Tibial nerve (tissue), 4 donors: Measurements from ENCODE around the gene IFNB1. TPM values are rescaled to one million over a fixed set of nuclear protein-coding genes. Genes with fewer than 3 reads are reported as not detected.

Source experiments
- DNase-seq, 2 donors: peaks; one replicate each; pipeline ENCODE4 v3.0.0-alpha.2; 2019; ENCODE audit warnings: low spot score in 2 of 2
- H3K27ac ChIP-seq, 4 donors: fragments of 200-600 bp; sonication (generic) in 3 of 4; one replicate each; pipeline ENCODE4 v1.5.1; 2017 to 2019; ENCODE audit warnings: mild to moderate bottlenecking in 1 of 4
- H3K27me3 ChIP-seq, 2 donors: fragments of 200-600 bp; sonication (generic) in 1 of 2; one replicate each; pipeline versions ENCODE4 v1.5.1 to v1.6.0; 2017 to 2019
- H3K36me3 ChIP-seq, 3 donors: fragments of 200-600 bp; sonication (generic); one replicate each; pipeline ENCODE4 v1.5.1; 2018 to 2019
- H3K4me1 ChIP-seq, 4 donors: fragments of 200-600 bp; sonication (generic) in 3 of 4; one replicate each; pipeline ENCODE4 v1.5.1; 2017 to 2019
- H3K4me3 ChIP-seq, 4 donors: fragments of 200-600 bp; sonication (generic) in 3 of 4; one replicate each; pipeline ENCODE4 v1.5.1; 2017 to 2019; ENCODE audit warnings: mild to moderate bottlenecking in 1 of 4, moderate library complexity in 1 of 4
- H3K9me3 ChIP-seq, 4 donors: fragments of 200-600 bp; sonication (generic) in 3 of 4; one replicate each; pipeline ENCODE4 v1.5.1; 2017 to 2019
- EP300 ChIP-seq, 2 donors: sonication (generic); formaldehyde crosslinking; IDR thresholded peaks; one replicate each; pipeline ENCODE4 v1.6.1; 2017; ENCODE audit warnings: antibody characterized with exemption in 2 of 2, mild to moderate bottlenecking in 1 of 2
- POLR2A ChIP-seq, 2 donors: fragments of 450-650 bp; IDR thresholded peaks; one replicate each; pipeline ENCODE4 v1.6.1; 2017; ENCODE audit warnings: antibody characterized with exemption in 2 of 2, mild to moderate bottlenecking in 2 of 2, moderate library complexity in 2 of 2
- WGBS, 2 donors: methylation state at CpG; one replicate each; pipeline ENCODE4 v1.1.5; 2018; 5-methylcytosine and 5-hydroxymethylcytosine counted together
- total RNA-seq, 4 donors: library from RNA; depleted of rRNA; stranded (reverse); fragments of >200 nt; gene quantifications; one replicate each; pipeline ENCODE4 v1.1.0, GENCODE V29; 2016
- TF ChIP-seq, protein P1 (sequence below), 5 experiments: fragments of 200-600 bp in 3 of 5; fragments of 450-650 bp in 2 of 5; sonication (generic) in 3 of 5; IDR thresholded peaks; one replicate each; pipeline ENCODE4 v1.5.1; 2016 to 2019; ENCODE audit warnings: antibody characterized with exemption in 5 of 5, mild to moderate bottlenecking in 3 of 5, moderate library complexity in 2 of 5

Gene IFNB1
- total RNA-seq, 4 donors from 2014 or later, result not detected

DNA sequence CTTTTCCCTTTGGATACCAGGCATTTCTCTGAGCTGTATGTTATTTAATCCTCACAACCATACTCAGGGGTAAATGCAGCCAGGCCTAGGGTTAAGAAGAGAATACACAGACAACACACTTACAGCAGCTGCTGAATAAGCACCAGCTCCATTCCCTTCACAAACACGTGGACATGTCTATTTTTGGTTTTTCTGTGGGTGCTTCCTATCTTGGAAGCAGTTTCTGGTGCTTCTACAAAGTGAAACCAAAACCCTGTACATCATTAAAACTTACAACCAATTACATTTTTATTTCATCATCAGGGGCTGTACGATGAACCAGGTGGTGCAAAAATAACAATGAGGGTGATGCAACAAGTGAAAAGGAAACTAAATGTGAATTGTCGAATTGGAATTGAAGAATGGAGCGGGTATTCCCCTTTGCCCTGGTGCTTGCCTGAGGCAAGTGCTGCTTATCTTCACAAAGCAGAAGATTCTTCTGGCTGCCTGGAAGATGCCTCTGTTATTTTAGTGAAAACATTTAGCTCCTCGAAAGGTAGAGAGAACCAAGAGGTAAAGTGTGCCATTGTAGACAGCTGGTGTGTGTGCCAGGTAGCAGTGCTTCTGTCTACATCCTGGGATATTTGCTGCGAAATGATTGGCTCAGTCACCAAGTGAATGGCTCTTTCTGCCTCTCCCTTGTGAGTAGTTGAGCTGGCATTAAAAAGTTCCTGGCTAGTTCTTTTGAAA is 18.6 kb upstream of the IFNB1 start:
- 33 to 35% methylated on average over 6 of the region's 6 CpGs for WGBS, 2 donors
- H3K27me3 ChIP-seq, result no peaks in the 10 kb centered on the region
- TF ChIP-seq EP300 (IDR thresholded peaks at IDR 0.05) (peak in 1 of 2 donors; percentile 18), POLR2A (IDR thresholded peaks at IDR 0.05) (no peak)
- TF ChIP-seq, protein P1, sequence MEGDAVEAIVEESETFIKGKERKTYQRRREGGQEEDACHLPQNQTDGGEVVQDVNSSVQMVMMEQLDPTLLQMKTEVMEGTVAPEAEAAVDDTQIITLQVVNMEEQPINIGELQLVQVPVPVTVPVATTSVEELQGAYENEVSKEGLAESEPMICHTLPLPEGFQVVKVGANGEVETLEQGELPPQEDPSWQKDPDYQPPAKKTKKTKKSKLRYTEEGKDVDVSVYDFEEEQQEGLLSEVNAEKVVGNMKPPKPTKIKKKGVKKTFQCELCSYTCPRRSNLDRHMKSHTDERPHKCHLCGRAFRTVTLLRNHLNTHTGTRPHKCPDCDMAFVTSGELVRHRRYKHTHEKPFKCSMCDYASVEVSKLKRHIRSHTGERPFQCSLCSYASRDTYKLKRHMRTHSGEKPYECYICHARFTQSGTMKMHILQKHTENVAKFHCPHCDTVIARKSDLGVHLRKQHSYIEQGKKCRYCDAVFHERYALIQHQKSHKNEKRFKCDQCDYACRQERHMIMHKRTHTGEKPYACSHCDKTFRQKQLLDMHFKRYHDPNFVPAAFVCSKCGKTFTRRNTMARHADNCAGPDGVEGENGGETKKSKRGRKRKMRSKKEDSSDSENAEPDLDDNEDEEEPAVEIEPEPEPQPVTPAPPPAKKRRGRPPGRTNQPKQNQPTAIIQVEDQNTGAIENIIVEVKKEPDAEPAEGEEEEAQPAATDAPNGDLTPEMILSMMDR (IDR thresholded peaks at IDR 0.05), result no peak
- H3K36me3 ChIP-seq, result no peaks in the 10 kb centered on the region
- DNase-seq, result no peak
- H3K4me1 ChIP-seq, result peaks cover 0 to 19% (median 7%) of the 10 kb centered on the region in 4 donors
- peak overlapping the region in 3 of 4 donors; percentile 16 to 39 (median 21) for H3K27ac ChIP-seq
- H3K9me3 ChIP-seq, result no peaks in the 10 kb centered on the region
- peak overlapping the region in 2 of 4 donors; percentile 24 to 31 for H3K4me3 ChIP-seq

DNA sequence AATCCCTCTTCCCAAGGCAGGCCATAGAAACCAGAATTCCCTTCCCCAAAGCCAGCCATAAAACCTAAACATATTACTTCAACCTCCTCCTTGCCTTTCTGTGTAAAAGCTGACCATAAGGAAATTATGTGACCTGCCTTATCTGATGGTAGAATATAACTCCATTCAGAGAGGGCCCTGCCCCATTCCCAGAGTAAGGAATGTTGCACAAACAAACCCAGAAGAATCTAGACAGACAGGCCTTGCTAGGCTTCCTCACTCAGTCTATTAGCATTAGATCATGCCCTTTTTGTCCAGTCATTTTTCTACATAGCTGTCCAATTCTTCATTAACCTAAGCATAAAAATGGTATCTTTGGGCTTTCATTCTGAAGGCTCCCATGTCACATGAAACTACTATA is 17.8 kb upstream of the IFNB1 start:
- peaks cover 0 to 19% (median 7%) of the 10 kb centered on the region in 4 donors for H3K4me1 ChIP-seq
- no peak overlapping the region for H3K4me3 ChIP-seq
- no peaks in the 10 kb centered on the region for H3K27me3 ChIP-seq
- DNase-seq, result no peak
- H3K9me3 ChIP-seq, result no peaks in the 10 kb centered on the region
- no peaks in the 10 kb centered on the region for H3K36me3 ChIP-seq
- H3K27ac ChIP-seq, result peak overlapping the region in 1 of 4 donors; percentile 21
- TF ChIP-seq, protein P1 (IDR thresholded peaks at IDR 0.05), result no peak
- TF ChIP-seq POLR2A (IDR thresholded peaks at IDR 0.05) (no peak), EP300 (IDR thresholded peaks at IDR 0.05) (no peak)

DNA sequence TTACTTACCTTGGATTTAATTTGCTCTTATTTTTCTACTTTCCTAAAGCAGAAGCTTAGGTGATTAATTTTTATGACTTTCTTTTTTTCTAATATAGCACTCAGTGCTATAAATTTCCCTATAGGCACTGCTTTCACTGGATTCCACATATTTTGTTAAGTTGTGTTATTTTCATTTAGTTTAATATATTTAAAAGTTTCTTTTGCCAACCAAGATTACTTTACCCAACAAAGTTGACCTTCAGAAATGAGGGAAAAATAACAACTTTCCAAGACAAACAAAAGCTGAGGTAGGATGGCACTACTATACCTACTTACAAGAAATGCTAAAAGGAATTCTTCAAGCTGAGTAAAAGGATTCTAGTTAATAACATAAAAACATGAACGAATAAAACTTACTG is 8.8 kb upstream of the IFNB1 start:
- H3K36me3 ChIP-seq, result no peaks in the 10 kb centered on the region
- WGBS, 2 donors, result 94 to 96% methylated on average over 1 of the region's 1 CpG
- no peak overlapping the region for H3K27ac ChIP-seq
- DNase-seq, result no peak
- H3K4me3 ChIP-seq, result no peak overlapping the region
- peaks cover 0 to 13% (median 0%) of the 10 kb centered on the region in 4 donors for H3K9me3 ChIP-seq
- no peaks in the 10 kb centered on the region for H3K27me3 ChIP-seq
- TF ChIP-seq POLR2A (IDR thresholded peaks at IDR 0.05) (no peak), EP300 (IDR thresholded peaks at IDR 0.05) (no peak)
- TF ChIP-seq, protein P1 (IDR thresholded peaks at IDR 0.05), result no peak
- peaks cover 0 to 16% (median 0%) of the 10 kb centered on the region in 4 donors for H3K4me1 ChIP-seq

DNA sequence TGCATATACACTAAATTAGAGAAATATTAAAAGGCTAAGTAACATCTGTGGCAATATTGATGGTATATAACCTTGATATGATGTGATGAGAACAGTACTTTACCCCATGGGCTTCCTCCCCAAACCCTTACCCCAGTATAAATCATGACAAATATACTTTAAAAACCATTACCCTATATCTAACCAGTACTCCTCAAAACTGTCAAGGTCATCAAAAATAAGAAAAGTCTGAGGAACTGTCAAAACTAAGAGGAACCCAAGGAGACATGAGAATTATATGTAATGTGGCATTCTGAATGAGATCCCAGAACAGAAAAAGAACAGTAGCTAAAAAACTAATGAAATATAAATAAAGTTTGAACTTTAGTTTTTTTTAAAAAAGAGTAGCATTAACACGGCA is 7.3 kb upstream of the IFNB1 start:
- DNase-seq, result no peak
- TF ChIP-seq, protein P1 (IDR thresholded peaks at IDR 0.05), result no peak
- TF ChIP-seq EP300 (IDR thresholded peaks at IDR 0.05), result no peak
- TF ChIP-seq POLR2A (IDR thresholded peaks at IDR 0.05), result no peak
- Histone ChIP-seq H3K9me3 (peaks cover 0 to 13% (median 0%) of the 10 kb centered on the region in 4 donors), H3K27ac (no peak overlapping the region), H3K27me3 (no peaks in the 10 kb centered on the region), H3K4me1 (peaks cover 0 to 18% (median 0%) of the 10 kb centered on the region in 4 donors), H3K4me3 (no peak overlapping the region), H3K36me3 (no peaks in the 10 kb centered on the region)
- 83 to 90% methylated on average over 1 of the region's 1 CpG for WGBS, 2 donors

DNA sequence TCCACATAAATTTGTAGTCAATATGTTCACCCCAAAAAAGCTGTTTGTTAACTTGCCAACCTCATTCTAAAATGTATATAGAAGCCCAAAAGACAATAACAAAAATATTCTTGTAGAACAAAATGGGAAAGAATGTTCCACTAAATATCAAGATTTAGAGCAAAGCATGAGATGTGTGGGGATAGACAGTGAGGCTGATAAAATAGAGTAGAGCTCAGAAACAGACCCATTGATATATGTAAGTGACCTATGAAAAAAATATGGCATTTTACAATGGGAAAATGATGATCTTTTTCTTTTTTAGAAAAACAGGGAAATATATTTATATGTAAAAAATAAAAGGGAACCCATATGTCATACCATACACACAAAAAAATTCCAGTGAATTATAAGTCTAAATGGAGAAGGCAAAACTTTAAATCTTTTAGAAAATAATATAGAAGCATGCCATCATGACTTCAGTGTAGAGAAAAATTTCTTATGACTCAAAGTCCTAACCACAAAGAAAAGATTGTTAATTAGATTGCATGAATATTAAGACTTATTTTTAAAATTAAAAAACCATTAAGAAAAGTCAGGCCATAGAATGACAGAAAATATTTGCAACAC is 6.6 kb upstream of the IFNB1 start:
- H3K27me3 ChIP-seq, result no peaks in the 10 kb centered on the region
- TF ChIP-seq POLR2A (IDR thresholded peaks at IDR 0.05), result no peak
- TF ChIP-seq, protein P1 (IDR thresholded peaks at IDR 0.05), result no peak
- H3K4me3 ChIP-seq, result no peak overlapping the region
- no peak for DNase-seq
- H3K9me3 ChIP-seq, result peaks cover 0 to 13% (median 0%) of the 10 kb centered on the region in 4 donors
- no peak overlapping the region for H3K27ac ChIP-seq
- peaks cover 0 to 18% (median 0%) of the 10 kb centered on the region in 4 donors for H3K4me1 ChIP-seq
- no peaks in the 10 kb centered on the region for H3K36me3 ChIP-seq
